Measurements from ENCODE around the gene GJA1.
"Not testable (repeated sequence)": the region's sequence is repeated elsewhere in the genome, so short reads cannot be mapped to it uniquely, and the experiment has no call there.

Gene GJA1

GRCh38 chr6:121437851-121438651 is 2.6 kb downstream of the GJA1 start:
- no peak for DNase-seq (ENCODE audit: low spot score)

- no peak for DNase-seq (ENCODE audit: low spot score)
Measured at GRCh38 chr6:121438869-121439268, 3.4 kb downstream of the GJA1 start.

GRCh38 chr6:121439475-121439874 is 4.0 kb downstream of the GJA1 start:
- DNase-seq (ENCODE audit: low spot score): no peak

GRCh38 chr6:121439926-121440325 is 4.5 kb downstream of the GJA1 start:
- DNase-seq (ENCODE audit: low spot score): no peak

GRCh38 chr6:121441477-121441876 is 6.0 kb downstream of the GJA1 start:
- no peak for DNase-seq (ENCODE audit: low spot score)

- DNase-seq (ENCODE audit: low spot score): no peak
Measured at GRCh38 chr6:121442576-121442975, 7.1 kb downstream of the GJA1 start.

GRCh38 chr6:121443971-121444541 is 8.6 kb downstream of the GJA1 start:
- DNase-seq (ENCODE audit: low spot score): no peak

GRCh38 chr6:121446705-121447104 is 11.3 kb downstream of the GJA1 start:
- not testable (repeated sequence) for DNase-seq (ENCODE audit: low spot score)

GRCh38 chr6:121447746-121448145 is 12.3 kb downstream of the GJA1 start:
- DNase-seq (ENCODE audit: low spot score): not testable (repeated sequence)

- DNase-seq (ENCODE audit: low spot score): not testable (repeated sequence)
Measured at GRCh38 chr6:121448528-121448927, 13.1 kb downstream of the GJA1 start.

- no peak for DNase-seq (ENCODE audit: low spot score)
Measured at GRCh38 chr6:121449331-121449730, 13.9 kb downstream of the GJA1 start.

- no peak for DNase-seq (ENCODE audit: low spot score)
Measured at GRCh38 chr6:121450242-121450641, 14.8 kb downstream of the GJA1 start.

GRCh38 chr6:121451250-121451649 is 15.8 kb downstream of the GJA1 start:
- DNase-seq (ENCODE audit: low spot score): no peak

- DNase-seq (ENCODE audit: low spot score): no peak
Measured at GRCh38 chr6:121453191-121453590, 17.7 kb downstream of the GJA1 start.

GRCh38 chr6:121460170-121460569 is 24.7 kb downstream of the GJA1 start:
- no peak for DNase-seq (ENCODE audit: low spot score)

- DNase-seq (ENCODE audit: low spot score): no peak
Measured at GRCh38 chr6:121463087-121463486, 27.6 kb downstream of the GJA1 start.

GRCh38 chr6:121465101-121465500 is 29.7 kb downstream of the GJA1 start:
- no peak for DNase-seq (ENCODE audit: low spot score)

GRCh38 chr6:121479486-121480098 is 44.1 kb downstream of the GJA1 start:
- DNase-seq (ENCODE audit: low spot score): no peak

- no peak for DNase-seq (ENCODE audit: low spot score)
Measured at GRCh38 chr6:121480099-121480713, 44.8 kb downstream of the GJA1 start.

GRCh38 chr6:121482004-121482693 is 46.7 kb downstream of the GJA1 start:
- no peak for DNase-seq (ENCODE audit: low spot score)

GRCh38 chr6:121482751-121483150 is 47.3 kb downstream of the GJA1 start:
- no peak for DNase-seq (ENCODE audit: low spot score)

GRCh38 chr6:121485359-121485811 is 49.9 kb downstream of the GJA1 start:
- no peak for DNase-seq (ENCODE audit: low spot score)
